Right forelimb (tissue), 1 donor: ENCODE measurements around the gene FMN2.

Experiments
- DNase-seq: peaks from one replicate; pipeline ENCODE4 v3.0.0-alpha.2; 2018

The FMN2 gene

DNA sequence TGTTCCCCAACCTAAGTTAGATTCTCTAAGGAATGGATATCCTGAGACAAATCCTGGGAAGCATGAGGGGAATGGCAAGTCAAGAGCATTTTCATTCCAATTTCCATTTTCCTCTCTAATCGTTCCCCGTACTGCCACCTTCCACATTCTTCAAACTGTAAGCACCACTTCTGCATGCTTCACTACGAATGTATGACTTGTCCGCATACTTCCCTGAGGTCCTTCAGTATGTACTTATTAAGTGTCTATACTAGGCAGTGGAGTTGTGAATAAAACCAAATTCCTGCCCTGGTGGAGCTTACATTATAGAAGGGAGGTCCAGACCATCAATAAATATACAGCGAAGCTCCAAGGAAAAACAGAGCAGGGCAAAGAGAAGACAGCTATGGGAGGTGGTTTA is 365.5 kb downstream of the FMN2 start:
- no peak for DNase-seq

GRCh38 chr1:240462277-240462676 is 370.6 kb downstream of the FMN2 start:
- DNase-seq, result no peak

DNA sequence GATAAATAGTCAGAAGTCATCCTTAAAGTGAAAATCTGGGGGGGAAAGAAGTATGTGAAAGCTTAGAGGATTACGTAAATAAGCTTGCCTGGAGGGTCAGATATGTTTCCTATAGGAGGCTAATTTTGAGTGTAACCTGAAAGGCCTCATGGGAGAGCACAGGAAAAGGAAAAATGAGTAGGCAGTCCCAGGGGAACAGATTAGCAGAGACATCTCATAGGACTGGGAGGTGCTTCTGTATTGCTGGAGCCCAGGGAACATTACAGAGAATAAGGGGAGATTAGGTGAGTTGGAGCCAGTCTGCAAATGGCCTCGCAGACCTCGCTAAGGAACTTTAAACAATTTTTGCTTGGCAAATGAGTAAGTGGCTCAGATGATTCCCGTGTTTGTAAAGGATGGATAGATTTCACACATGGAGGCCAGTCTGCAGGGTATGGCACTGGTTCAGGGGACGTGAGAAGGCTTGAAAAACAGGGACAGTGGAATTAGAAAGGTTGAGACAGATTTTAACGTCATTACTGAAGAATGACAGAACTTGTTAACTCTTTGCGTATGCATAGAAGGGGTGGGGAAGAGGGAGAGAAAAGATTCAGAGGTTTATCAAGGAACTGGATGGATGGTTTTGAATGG is 371.2 kb downstream of the FMN2 start:
- no peak for DNase-seq

GRCh38 chr1:240464099-240464498 is 372.4 kb downstream of the FMN2 start:
- DNase-seq, result no peak

GRCh38 chr1:240465531-240465940 is 373.9 kb downstream of the FMN2 start:
- DNase-seq, result no peak

GRCh38 chr1:240466509-240466908 is 374.8 kb downstream of the FMN2 start:
- no peak for DNase-seq

GRCh38 chr1:240467895-240468294 is 376.2 kb downstream of the FMN2 start:
- DNase-seq, result no peak

GRCh38 chr1:240468656-240469055 is 377.0 kb downstream of the FMN2 start:
- DNase-seq, result no peak

- no peak for DNase-seq
Measured at GRCh38 chr1:240474133-240474614, 382.5 kb downstream of the FMN2 start.

GRCh38 chr1:240475832-240476231 is 384.1 kb downstream of the FMN2 start:
- no peak for DNase-seq

DNA sequence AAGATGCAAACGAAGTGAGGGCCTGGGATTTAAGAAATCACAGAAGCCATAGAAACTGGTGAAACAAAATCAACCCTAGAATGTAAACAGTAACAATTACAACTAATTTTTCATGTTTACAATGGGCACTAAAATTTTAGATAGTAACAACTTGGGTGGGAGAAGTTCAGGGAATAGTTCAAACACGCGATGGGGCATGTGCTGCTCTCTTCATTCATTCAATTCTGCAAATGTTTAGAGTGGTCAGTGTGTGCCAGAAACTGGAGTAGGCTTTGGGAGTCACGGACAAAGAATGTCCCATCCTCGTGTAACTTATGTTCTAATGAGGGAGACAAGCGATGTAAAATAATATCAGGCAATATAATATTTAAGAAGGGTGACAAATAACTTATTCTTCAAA is 386.9 kb downstream of the FMN2 start:
- no peak for DNase-seq

GRCh38 chr1:240484804-240485443 is 393.2 kb downstream of the FMN2 start:
- DNase-seq, result no peak

- no peak for DNase-seq
Measured at GRCh38 chr1:240486611-240487010, 394.9 kb downstream of the FMN2 start.

DNA sequence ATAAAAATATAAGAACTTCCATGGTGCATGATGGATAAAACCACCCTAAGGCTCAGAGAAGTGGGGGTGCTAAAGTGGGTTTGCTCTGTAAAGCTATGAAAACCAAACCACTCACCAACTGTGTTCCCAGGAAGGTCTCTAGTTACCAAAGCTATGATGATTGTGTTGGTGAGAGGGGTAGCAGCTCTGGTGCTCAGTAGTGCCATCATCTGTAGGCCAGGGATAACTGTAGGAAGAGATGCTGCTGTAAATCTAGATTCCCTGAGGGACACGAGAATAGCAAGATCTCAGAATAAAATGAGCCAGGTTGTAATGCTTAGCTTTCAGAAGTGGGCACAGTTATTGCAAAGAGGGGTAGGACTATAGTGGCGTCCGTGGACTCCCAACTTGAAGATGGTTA is 395.8 kb downstream of the FMN2 start:
- no peak for DNase-seq

- DNase-seq, result no peak
Measured at GRCh38 chr1:240491156-240491555, 399.5 kb downstream of the FMN2 start.

GRCh38 chr1:240491796-240492195 is 400.1 kb downstream of the FMN2 start:
- no peak for DNase-seq

- DNase-seq, result peak; percentile 60
Measured at GRCh38 chr1:240492832-240493440, 401.3 kb downstream of the FMN2 start.

DNA sequence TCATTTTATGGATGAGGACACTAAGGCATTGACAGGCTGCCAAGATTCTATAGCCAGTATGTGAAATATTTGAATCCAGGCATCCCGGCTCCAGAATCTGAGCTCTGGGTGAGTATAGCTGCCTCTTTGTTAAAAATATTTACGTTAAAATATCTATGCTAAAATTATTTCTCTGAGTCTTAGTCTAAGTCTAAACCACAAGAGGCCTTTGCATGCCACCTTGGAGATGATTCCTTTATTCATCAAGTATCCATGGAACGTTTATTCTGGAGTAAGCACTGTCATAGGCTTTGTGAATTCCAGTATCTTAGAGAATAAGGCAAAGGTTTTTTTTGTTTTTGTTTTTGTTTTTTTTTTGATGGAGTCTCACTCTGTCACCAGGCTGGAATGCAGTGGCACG is 403.9 kb downstream of the FMN2 start:
- no peak for DNase-seq

DNA sequence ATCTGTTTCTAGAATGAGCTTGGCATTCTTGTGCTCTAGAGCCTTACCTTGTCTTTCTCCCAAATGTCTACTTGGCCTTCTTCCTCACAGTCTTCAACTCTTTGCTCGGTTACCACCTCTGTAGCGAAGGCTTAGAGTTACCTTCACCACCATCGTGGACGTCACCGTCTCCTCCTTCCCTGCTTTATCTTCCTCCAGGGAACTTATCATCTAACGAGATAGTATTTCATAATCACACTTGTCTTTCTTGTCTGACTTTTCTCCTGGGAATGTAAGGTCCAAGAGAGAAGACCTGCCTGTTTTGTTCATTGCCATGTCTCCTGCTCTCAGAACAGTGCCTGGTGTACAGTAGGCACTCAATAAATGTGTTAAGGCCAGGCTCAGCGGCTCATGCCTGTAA is 404.7 kb downstream of the FMN2 start:
- no peak for DNase-seq

GRCh38 chr1:240496941-240497340 is 405.3 kb downstream of the FMN2 start:
- no peak for DNase-seq

DNA sequence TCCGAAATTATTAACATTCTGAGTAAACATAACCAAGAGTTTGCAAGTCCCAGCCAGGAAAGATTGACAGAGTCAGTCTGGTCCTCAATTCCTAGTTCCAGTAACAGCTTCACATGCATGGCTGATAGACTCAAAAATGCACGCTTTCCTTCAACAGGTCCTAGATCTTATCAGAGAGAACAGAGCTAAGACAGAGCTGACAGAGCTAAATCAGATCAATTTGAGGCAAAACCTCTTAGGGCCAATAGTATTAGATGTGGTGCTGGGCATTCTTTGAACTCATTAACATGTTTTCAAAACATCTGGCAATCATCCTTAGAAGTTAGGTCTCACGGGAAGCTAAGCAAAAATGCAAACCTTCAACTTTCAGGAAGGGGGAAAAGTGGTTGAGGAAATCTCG is 406.2 kb downstream of the FMN2 start:
- DNase-seq, result no peak

GRCh38 chr1:240498335-240498734 is 406.7 kb downstream of the FMN2 start:
- DNase-seq, result no peak

GRCh38 chr1:240499012-240499411 is 407.3 kb downstream of the FMN2 start:
- DNase-seq, result no peak

- DNase-seq, result no peak
Measured at GRCh38 chr1:240500647-240501046, 409.0 kb downstream of the FMN2 start.
